H7 (cell line): ENCODE data around the gene MPL. TPM values are rescaled to one million over a fixed set of nuclear protein-coding genes. Genes with fewer than 3 reads are reported as not detected.

Experiments used
- DNase-seq: peaks from one replicate; pipeline ENCODE4 v3.0.0; 2012
- H3K27me3 ChIP-seq: 2 replicates; pipeline ENCODE4 v1.6.0; 2011; ENCODE audit warnings: mild to moderate bottlenecking, low read length; ENCODE audit not compliant: control insufficient read depth, insufficient read depth
- H3K36me3 ChIP-seq: replicated peaks from 2 replicates; pipeline ENCODE4 v1.5.1; 2011; ENCODE audit warnings: low read length; ENCODE audit not compliant: control insufficient read depth, insufficient read depth
- H3K4me3 ChIP-seq: 2 replicates; pipeline ENCODE4 v1.5.1; 2011; ENCODE audit warnings: low read depth, mild to moderate bottlenecking, control low read depth, low read length, moderate library complexity; ENCODE audit not compliant: insufficient read depth
- total RNA-seq: library from RNA; depleted of rRNA; stranded (reverse); fragments of >200 nt; shearing (Covaris generic); gene quantifications from 2 replicates; pipeline ENCODE4 v1.2.3, GENCODE V29; 2014

MPL gene
- total RNA-seq, 1 experiment from 2014 or later: not detected

DNA sequence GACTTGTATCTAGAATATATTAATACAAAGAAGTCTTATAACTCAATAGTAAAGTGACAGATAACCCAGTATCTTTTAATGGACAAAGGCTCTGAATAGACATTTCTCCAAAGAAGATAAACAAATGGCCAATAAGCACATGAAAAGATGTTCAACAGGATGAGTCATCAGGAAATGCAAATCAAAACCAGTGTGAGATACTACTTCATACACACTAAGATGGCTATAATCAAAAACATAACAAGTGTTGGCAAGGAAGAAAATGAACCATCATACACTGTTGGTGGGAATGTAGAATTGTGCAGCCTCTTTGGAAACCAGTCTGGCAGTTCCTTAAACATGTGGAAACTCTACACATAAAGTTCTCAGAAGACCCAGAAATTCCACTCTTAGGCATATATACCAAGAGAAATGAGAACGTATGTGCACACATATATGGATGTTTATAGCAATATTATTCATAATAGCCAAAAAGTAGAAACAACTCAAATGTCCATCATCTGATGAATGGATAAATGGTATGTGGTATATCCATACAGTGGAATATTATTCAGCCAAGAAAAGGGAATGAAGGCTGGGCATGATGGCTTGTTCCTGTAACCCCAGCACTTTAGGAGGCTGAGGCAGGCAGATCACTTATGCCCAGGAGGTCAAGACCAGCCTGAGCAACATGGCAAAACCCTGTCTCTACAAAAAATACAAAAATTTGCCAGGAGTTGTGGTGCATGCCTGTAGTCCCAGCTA, 9.9 kb upstream of the MPL start:
- Histone ChIP-seq H3K36me3 (no peaks in the 10 kb centered on the region), H3K27me3 (no peaks in the 10 kb centered on the region), H3K4me3 (no peak overlapping the region)
- DNase-seq: no peak

DNA sequence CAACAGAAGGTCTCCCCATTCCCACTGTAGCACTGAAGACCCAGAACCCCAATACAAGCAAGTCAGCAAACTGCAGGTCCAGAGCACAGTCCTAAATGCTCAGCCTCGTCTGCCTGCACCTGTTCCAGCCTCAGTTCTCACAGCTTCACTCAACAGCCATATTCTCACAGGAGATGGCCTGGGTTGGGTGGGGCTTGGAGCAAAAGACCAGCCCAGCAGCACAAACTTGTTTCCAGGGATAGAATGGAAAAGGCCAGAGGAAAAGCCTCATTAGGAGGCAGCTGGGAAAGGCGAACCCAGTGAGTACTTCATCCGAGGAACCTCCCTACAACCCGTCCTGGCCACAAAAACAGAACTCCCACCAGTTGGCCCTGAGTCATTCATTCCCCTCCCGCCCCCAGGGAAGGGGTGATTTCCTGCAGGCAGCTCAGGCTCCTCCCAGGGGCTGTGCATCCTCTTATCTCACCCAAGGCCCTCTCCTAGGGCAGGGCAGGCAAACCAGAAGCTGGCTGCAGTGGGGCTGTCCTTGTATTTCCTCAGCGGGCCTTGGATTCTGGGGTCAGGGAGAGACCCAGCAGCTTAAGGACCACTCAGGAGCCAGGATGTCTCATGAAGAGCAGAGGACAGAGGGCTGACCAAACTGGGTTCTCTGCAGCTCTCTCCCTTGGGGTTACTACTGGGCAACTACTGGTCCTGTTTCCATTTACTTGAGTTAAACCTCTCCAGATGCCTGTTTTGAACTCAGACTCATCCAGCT, 7.4 kb upstream of the MPL start:
- no peaks in the 10 kb centered on the region for H3K36me3 ChIP-seq
- DNase-seq: peak; percentile 80
- no peak overlapping the region for H3K4me3 ChIP-seq
- H3K27me3 ChIP-seq: no peaks in the 10 kb centered on the region

DNA sequence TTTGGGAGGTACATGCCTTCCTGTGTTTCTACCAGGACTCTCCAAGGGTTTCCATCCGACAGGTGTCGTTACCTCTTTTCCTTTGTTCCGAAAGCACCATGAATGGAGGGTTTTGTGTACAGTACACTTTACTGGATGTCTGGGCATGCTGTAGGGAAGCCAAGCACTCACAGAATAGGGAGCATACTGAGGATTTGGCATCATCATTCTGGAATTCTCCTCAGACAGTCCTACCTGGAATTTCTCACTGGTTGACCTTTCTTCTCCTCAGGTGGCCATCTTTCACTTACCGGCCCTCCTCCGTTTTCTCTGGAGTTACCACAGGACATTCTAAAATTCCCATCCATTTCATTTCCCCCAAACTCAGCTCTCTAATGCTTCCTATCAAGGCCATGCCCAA, 5.9 kb upstream of the MPL start:
- no peak for DNase-seq
- Histone ChIP-seq H3K27me3 (no peaks in the 10 kb centered on the region), H3K4me3 (no peak overlapping the region), H3K36me3 (no peaks in the 10 kb centered on the region)

DNA sequence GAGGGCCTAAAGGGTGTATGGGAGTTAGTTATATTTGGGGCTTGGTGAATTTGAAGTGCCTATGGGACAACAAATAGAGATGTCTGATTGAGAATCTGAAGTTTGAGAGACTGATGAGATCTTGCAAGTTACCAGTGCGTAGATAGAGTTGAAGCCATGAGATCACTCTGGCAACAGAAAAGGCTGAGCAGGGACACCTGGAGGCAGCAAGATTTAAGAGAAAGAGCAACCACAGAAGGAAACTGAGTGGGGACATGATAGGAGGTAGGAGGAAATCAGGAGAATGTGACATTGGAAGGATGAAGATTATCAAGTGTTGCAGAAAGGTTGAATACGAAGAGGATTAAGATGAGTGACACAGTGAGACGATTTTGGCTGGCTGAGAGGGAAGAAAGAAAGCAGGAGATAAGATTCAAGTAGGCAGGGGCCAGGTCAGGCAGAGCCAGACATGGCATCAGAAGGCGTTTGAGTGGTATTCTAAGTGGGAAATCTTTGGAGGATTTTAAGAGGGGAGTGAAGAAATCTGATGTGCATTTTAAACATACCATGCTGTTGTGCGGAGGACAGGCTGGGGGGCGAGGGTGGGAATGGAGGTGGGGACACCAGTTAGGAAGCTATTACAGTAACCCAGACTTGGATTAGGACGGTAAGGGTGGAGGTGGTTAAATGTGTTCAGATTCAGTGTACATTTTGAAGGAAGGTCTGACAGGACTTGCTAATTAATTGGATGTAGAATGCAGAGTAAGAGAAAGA, 3.0 kb upstream of the MPL start:
- no peak overlapping the region for H3K4me3 ChIP-seq
- DNase-seq: no peak
- H3K36me3 ChIP-seq: no peaks in the 10 kb centered on the region
- H3K27me3 ChIP-seq: no peaks in the 10 kb centered on the region; the same call in 1 of the 2 replicates

DNA sequence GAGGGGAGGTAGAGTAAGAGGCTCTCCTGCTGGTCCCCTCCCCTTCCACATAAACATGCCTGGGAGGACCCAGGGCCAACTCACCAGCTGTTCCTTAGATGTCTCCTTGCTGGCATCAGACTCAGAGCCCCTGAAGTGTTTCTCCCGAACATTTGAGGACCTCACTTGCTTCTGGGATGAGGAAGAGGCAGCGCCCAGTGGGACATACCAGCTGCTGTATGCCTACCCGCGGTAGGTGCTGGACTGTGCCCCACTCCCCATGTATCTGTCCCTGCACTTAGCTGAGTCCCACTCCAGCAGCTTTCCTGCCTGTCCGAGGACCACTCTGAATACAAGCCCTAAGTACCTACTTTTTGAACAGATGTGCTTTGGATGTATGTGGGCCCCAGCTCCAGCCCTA, 383 bp downstream of the MPL start:
- no peak for DNase-seq
- H3K36me3 ChIP-seq: no peaks in the 10 kb centered on the region
- H3K27me3 ChIP-seq: no peaks in the 10 kb centered on the region; the same call in 1 of the 2 replicates
- no peak overlapping the region for H3K4me3 ChIP-seq

DNA sequence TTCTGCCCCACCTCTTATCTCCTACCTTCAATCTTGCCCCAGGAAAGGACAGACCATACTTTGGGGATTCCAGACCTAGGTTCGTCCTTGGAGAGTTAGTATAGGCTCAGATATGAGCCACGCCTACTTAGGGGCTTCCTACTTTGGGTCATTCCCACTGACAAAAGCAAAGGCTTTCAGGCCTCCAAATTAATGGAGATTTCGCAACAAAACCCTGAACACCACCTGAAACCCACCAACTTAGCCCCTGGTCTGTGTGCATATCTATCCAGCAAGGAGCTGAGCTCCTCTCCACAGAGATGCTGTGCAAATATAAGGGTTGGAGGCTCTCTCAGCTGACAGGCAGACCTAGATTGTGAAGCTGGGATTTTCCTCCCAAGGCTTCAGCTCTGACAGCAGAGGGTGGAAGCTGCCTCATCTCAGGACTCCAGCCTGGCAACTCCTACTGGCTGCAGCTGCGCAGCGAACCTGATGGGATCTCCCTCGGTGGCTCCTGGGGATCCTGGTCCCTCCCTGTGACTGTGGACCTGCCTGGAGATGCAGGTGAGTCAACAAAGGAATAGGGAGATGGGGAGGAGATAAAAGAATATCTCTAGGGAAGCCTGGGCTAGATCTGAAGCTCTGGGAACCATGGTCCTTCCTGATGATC, 2.1 kb downstream of the MPL start:
- Histone ChIP-seq H3K4me3 (no peak overlapping the region), H3K36me3 (no peaks in the 10 kb centered on the region), H3K27me3 (no peaks in the 10 kb centered on the region; the same call in 1 of the 2 replicates)
- no peak for DNase-seq

DNA sequence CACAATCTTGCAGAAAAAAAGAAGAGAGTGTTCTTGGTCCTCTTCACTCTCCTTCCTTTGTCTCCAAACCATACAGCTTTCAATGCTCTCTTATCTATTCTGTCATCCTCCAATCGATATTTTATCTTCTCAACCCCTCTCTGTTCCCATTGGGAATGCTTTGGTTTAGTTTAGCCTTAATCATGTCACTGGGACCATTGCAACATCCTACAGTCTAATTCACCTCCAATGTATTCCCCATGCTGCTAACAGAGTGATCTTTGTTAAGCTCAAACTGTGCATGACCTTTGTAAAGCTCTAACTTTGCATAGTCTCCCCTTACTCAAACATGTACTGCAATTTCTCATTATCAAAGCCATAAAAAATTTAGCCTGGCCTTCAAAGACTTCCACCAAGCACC, 2.9 kb downstream of the MPL start:
- no peaks in the 10 kb centered on the region for H3K36me3 ChIP-seq
- H3K27me3 ChIP-seq: no peaks in the 10 kb centered on the region; the same call in 1 of the 2 replicates
- H3K4me3 ChIP-seq: no peak overlapping the region
- DNase-seq: no peak

DNA sequence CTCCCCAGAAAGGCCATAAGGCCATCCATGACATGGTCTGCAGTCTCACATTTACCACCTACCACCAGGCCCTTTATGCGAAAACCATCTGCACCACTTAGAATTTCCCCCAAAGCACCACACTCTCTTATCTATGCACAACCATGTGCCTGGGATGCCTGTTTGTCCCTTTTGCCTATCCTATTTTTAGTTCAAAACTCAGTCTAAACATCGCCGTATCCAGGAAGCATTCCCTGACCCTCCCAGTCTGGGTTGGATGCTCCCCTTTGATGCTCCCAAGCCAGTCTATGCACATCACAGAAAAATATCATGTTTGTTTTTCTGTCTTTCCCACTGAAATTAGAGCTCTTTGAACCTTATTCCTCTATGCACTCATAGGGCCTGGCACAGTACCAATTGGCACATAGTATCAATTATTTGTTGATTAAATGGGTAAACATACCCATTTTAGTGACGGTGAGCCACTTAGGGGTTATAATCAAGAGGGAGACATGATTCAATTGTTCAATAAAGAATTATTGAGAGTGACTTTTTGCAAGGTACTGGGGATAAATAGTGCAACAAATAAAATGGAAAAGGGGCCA, 6.7 kb downstream of the MPL start:
- H3K36me3 ChIP-seq: no peaks in the 10 kb centered on the region
- DNase-seq: no peak
- no peak overlapping the region for H3K4me3 ChIP-seq

DNA sequence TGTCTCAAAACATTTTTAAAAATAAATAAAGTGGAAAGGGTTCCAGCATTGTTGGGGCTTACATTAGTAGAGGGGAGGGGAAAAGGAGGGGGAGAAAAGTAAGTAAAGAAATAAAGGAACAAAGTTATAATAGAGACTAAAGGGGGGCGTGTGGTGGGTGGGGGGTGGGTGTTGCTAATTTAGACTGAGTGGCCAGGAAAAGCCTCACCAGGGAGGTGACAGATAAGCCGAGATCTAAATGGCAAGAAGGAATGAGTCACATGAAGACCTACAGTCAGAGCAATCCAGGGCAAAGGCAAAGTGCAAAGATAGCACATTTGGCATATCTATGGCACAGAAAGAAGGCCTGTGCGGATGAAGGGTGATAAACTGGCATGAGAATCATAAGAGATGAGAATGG, 7.5 kb downstream of the MPL start:
- H3K27me3 ChIP-seq: peaks cover 9% of the 10 kb centered on the region
- no peak overlapping the region for H3K4me3 ChIP-seq
- H3K36me3 ChIP-seq: no peaks in the 10 kb centered on the region
- no peak for DNase-seq

More for the DNA sequence above, 6.7 kb downstream of the MPL start:
- H3K27me3 ChIP-seq: peaks cover 9% of the 10 kb centered on the region

DNA sequence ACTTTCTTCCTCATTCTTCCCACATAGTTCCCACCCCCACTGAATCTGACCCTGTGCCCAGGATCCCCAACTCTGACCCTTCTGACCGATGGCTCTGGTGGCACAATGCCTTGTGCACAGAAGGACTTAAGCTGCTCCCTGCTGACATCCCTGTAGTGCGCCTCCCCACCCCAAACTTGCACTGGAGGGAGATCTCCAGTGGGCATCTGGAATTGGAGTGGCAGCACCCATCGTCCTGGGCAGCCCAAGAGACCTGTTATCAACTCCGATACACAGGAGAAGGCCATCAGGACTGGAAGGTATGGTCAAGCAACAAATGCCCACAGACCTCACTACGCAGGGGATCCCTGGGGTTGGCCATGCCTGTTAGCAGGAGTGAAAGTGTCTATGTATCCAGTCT, 9.0 kb downstream of the MPL start:
- H3K27me3 ChIP-seq: peaks cover 9% of the 10 kb centered on the region
- no peak for DNase-seq
- H3K4me3 ChIP-seq: no peak overlapping the region
- H3K36me3 ChIP-seq: no peaks in the 10 kb centered on the region

DNA sequence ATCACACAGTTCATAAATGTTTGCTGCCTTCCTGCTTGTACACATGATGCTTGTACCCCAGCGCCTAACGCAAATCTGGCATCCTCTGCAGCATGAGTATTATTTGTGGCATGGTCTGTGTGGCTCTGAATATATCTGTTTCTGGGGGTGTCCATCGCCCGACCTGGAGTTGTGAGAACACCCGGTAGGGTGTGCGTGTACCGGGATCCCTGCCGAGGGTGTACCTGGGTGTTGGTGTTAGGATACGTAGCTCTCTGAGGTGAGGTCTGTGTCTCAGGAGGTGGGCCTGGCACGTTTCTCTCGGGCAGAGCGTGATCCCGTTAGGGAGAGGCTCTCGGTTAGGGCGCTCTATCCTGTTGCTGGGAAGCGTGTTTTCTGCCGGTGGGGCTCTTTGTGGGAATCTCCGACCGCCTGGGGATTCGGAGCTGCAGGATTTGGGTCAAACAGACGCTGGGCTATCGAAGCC, 10.8 kb downstream of the MPL start:
- no peaks in the 10 kb centered on the region for H3K36me3 ChIP-seq
- H3K4me3 ChIP-seq: peak overlapping the region; percentile 75
- no peak for DNase-seq
- H3K27me3 ChIP-seq: peaks cover 9% of the 10 kb centered on the region

DNA sequence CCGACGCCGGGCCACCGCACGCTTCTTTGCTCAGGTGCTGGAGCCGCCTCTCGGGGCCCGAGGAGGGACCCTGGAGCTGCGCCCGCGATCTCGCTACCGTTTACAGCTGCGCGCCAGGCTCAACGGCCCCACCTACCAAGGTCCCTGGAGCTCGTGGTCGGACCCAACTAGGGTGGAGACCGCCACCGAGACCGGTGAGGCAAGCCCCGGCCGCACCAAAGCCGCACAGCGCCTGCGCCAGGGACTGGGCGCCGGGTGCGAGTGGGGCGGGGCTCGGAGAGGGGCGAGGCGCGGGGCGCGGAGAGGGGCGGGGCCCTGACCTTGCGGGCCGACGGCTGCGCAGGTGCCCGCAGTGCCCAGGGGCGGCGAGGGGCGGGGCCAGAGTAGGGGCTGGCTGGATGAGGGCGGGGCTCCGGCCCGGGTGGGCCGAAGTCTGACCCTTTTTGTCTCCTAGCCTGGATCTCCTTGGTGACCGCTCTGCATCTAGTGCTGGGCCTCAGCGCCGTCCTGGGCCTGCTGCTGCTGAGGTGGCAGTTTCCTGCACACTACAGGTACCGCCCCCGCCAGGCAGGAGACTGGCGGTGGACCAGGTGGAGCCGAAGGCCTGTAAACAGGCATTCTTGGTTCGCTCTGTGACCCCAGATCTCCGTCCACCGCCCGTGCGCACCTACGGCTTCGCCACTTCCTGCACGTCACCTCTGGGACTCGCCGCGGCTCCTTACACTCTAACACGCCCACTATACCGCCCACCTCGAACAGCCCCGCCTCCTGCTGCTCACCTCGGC, 11.4 kb downstream of the MPL start:
- H3K4me3 ChIP-seq: peak overlapping the region; percentile 75

DNA sequence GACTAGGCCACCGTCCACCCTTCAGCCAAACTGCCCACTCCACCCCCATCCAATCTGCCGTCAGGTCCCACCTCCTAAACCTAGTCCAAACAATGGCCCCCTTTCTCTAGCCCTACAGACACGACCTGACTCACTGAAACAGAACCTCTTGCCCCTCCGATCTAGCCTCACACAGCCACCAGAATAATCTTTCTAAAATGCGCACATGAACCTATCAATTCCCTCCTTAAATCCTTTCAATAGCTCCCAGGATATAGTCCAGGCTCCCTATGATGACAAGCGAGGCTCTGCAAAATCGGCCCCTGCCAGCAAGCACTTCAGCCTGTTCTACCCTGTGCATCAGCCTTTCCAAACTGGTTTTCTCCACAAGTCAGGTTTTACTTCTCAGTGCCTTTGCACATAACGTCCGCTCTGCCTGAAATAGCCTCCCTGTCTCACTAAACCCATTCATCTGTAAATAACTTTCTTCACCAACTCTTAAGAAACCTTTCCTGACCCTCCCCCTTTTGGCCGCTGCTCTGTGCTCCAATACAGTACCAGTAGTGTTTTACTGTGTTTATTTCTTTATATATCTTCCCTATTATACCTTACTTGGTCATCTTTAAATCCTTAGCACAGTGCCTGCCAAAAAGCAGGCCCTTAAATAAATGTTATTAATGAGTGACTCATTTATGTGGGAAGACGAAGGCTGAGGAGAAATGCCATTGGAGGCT, 12.1 kb downstream of the MPL start:
- peak overlapping the region; percentile 67 for H3K4me3 ChIP-seq
- no peaks in the 10 kb centered on the region for H3K36me3 ChIP-seq
- peaks cover 9% of the 10 kb centered on the region for H3K27me3 ChIP-seq
- DNase-seq: no peak

More for the DNA sequence above, 11.4 kb downstream of the MPL start:
- DNase-seq: peak; percentile 100
- no peaks in the 10 kb centered on the region for H3K36me3 ChIP-seq
- H3K27me3 ChIP-seq: peaks cover 9% of the 10 kb centered on the region
